ENCODE results near the gene SSH2. TPM values are rescaled to one million over a fixed set of nuclear protein-coding genes. Genes with fewer than 3 reads are reported as not detected.

The SSH2 gene
- total and polyA plus RNA-seq, 9 of the 15 experiments (the other 6 are each of a cell fraction or from before 2014, with no cell fraction given), result 3.9 to 16.1 (median 10.2) TPM

- TF ChIP-seq SMAD1 (IDR thresholded peaks at IDR 0.05; ENCODE audit: low read depth, low read length, partially characterized antibody), result no peak
- TF ChIP-seq HDAC6 (IDR thresholded peaks at IDR 0.05; ENCODE audit: low read depth, low read length), result no peak
- TF ChIP-seq UBTF (IDR thresholded peaks at IDR 0.05; ENCODE audit: borderline replicate concordance in 1 of 2, low read depth in 2 of 2, low read length in 2 of 2), result no peak
- no peak for TF ChIP-seq ZFP1 (CRISPR knock-in tag; IDR thresholded peaks at IDR 0.05)
- TF ChIP-seq TGIF2 (CRISPR knock-in tag; IDR thresholded peaks at IDR 0.05), result no peak
- TF ChIP-seq HCFC1 (IDR thresholded peaks at IDR 0.05; ENCODE audit: low read depth, low read length), result peak; percentile 37; the same call in 1 of the 2 replicates
- TF ChIP-seq RCOR1 (IDR thresholded peaks at IDR 0.05; ENCODE audit: borderline replicate concordance in 1 of 2, low read depth in 2 of 2, low read length in 2 of 2), result peak in 1 of 2 experiments; percentile 38; a peak in 2 of 4 replicates
- TF ChIP-seq TAF15 (IDR thresholded peaks at IDR 0.05; ENCODE audit: low read depth, low read length), result no peak
- TF ChIP-seq ZNF354B (CRISPR knock-in tag; IDR thresholded peaks at IDR 0.05), result no peak
- TF ChIP-seq SUPT5H (IDR thresholded peaks at IDR 0.05), result no peak
- no peak for TF ChIP-seq ZNF668 (CRISPR knock-in tag; IDR thresholded peaks at IDR 0.05)
- TF ChIP-seq DEAF1 (CRISPR knock-in tag; IDR thresholded peaks at IDR 0.05), result peak; percentile 74
- no peak for TF ChIP-seq SIN3B (IDR thresholded peaks at IDR 0.05; ENCODE audit: low read depth)
- TF ChIP-seq MTA3 (IDR thresholded peaks at IDR 0.05; ENCODE audit: borderline replicate concordance), result peak; percentile 43; the same call in 1 of the 2 replicates
- TF ChIP-seq KDM5B (IDR thresholded peaks at IDR 0.05; ENCODE audit: insufficient replicate concordance, low read depth, low read length), result peak; percentile 44
- no peak for TF ChIP-seq ARID3A (IDR thresholded peaks at IDR 0.05; ENCODE audit: borderline replicate concordance, low read depth, low read length)
- no peak for TF ChIP-seq HMG20A (CRISPR knock-in tag; conservative IDR thresholded peaks at IDR 0.05)
- no peak for TF ChIP-seq ZBTB33 (CRISPR knock-in tag; IDR thresholded peaks at IDR 0.05)
- no peak for TF ChIP-seq SNAPC5 (CRISPR knock-in tag; IDR thresholded peaks at IDR 0.05)
- TF ChIP-seq ZNF140 (CRISPR knock-in tag; IDR thresholded peaks at IDR 0.05), result no peak
Observed at GRCh38 chr17:29591737-29592608, 338.1 kb downstream of the SSH2 start (continued).
